DMS153 treated with DMSO at 0.1 percent for 48 hours (cell line): ENCODE measurements around the gene TTYH1.

Experiments used
- DNase-seq: peaks from one replicate; lab custom pipeline; 2025; ENCODE audit not compliant: unreplicated experiment; lab: John Stamatoyannopoulos, UW

Gene TTYH1

DNA sequence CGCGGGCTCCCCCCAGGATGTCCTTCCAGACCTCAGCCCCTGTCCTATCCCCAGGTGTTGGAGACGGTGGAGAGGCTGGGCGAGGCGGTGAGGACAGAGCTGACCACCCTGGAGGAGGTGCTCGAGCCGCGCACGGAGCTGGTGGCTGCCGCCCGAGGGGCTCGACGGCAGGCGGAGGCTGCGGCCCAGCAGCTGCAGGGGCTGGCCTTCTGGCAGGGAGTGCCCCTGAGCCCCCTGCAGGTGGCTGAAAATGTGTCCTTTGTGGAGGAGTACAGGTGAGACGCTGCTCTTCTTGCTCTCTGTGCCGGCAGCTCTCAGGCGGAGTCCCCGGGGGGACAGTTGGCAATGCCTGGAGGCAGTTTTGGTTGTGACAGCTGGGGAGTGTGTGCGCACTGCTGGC, 6.9 kb downstream of the TTYH1 start:
- DNase-seq: no peak

DNA sequence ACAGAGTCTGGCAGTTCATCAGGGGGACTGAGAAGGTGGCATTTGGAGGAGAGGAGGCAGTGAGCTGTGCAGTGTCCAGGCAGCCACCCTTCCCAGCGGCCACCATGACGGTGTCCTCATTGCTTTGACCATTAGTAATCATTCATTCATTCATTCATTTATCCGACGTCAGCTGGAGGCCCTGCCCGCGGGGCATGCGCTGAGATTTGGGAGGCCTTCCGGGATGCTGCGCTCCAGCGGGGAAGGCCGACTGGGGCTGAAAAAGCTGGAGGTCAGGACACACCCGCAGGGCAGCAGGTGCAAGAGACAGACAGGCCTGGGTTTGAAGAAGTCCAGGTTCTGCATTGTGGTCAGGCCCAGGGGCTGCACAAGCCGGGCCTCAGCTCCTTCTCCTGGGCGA, 8.9 kb downstream of the TTYH1 start:
- DNase-seq: no peak

DNA sequence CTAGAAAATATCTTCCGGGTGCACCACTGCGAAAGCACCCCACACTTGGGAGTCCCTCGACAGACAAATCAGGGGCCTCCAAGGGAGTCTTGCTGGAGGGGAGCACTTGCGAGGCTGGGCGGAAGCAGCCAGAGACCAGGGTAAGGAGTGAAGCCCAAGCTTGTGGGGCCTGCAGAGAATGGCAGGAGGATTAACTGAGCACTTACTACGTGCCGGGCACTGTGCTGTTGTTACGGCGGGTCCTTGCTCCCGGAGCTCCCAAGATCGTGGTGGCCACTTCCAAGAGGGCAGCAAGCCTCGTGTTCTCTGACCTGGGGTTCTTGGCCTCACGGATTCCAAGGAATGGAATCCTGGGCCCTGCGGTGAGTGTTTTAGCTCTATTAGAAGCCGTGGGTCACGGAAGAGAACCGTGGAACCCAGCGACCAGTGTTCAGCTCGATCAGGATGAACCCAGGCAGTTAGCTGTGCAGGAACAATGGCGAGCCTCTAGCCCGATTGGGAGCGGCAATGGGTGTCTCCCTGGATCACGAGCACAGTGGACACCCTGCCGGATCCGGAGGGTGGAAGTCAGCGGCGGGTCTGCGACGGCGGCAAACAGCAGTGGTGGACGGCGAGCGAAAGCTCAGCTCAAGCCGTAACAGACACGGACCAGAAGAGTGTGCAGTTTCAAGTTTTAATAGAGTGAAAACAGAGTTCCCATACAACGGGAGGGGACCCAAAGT, 9.6 kb downstream of the TTYH1 start:
- DNase-seq: no peak

DNA sequence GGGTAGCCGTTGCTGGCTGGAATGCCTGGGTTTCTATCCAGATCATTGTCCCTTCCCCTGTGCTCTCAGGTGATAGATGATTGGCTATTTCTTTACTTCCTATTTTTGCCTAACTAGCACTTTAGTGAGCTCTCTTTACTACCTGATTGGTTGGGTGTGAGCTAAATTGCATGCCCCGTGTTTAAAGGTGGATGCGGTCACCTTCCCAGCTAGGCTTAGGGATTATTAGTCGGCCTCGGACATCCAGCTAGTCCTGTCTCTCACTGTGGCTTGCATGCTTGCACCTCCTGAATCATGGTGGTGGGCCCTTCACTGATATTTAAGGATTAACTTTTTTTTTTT, 10.1 kb downstream of the TTYH1 start:
- DNase-seq: no peak

DNA sequence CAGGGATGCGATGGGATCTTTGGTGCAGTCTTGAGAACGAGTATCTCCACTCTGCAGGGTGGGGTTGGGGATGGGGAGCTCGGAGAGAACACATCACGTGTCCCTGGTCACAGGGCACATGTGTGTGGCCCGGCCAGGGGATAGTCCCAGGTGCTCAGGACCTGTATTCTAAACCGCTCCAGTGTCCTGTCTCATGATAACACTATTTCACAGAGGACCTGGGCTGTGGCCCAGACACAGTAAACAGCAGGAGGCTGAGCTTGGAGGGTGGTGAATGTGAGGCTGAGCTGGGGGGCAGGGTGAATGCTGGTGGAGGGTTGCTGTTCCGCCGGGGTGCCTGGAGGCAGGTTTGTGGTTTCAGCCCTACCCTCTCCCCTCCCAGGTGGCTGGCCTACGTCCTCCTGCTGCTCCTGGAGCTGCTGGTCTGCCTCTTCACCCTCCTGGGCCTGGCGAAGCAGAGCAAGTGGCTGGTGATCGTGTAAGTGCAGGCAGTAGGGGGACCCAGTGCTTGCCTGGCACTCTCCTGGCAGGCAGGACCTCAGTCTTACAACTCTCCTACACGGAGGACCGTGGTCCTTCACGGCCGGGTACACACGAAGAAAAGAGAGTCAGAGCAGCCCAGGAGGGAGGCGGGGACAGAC, 11.1 kb downstream of the TTYH1 start:
- no peak for DNase-seq

DNA sequence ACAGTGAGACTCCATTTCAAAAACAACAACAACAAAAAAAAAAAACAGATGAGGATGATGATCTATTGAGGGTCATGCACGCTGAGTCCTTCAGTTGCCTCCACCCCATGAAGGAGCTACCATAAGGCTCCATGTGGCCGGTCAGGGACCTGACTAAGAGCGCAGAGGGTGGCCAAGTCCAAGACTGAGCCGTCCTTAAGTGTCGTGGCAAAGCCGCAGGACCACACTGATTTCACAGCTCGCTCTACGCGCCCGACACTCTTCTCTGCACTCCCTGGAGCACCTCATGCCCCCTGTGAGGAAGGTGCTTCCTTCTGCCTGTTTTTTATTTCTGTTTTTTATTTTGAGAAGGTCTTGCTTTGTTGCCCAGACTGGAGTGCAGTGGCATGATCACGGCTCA, 12.3 kb downstream of the TTYH1 start:
- no peak for DNase-seq

DNA sequence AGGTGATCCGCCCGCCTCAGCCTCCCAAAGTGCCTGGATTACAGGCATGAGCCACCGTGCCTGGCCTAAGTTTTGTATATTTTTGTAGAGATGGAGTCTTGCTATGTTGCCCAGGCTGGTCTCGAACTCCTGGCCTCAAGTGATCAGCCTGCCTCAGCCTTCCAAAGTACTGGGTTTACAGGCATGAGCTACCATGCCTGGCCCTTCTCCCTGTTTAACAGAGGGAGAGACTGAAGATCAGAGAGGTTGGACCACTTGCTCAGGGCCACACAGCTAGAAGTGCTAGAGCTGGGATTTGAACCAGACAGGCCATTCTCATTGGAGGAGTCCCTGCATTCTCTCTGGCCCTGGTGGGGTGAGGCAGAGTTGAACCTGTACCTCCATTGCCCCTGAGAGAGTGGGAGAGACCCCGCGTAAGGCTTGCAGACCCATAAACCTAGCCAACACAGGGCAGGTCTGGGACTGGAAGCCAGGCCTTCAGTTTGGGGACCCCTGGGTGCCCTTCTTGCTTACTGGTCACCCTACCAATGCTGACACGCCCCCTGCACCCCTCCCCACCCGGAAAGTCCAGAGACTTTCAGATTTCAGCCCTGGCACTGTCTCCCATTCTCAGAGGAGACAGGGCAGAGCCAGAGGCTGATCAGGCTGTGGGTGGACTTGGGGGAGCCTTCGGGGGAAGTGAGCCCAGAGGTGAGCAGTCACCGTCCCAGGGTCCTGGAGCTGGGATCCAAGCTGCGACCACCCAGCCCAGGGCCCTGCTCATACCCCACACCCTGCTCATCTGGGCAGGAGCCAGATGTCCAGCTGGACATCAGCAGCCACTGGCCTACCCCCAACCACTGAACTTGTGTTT, 13.3 kb downstream of the TTYH1 start:
- DNase-seq: no peak

DNA sequence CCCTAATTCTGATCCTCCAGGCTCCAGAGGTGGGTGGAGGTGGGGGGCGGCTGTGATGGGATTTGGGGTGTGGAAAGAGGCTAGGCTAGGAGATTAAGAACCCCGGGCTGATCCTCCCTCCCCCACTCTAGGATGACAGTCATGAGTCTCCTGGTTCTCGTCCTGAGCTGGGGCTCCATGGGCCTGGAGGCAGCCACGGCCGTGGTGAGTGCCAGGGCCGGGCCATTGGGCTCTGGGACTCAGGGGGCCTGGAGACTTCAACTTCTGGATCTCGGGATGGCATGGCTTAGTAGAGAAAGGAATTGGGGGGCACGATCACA, 13.9 kb downstream of the TTYH1 start:
- no peak for DNase-seq

DNA sequence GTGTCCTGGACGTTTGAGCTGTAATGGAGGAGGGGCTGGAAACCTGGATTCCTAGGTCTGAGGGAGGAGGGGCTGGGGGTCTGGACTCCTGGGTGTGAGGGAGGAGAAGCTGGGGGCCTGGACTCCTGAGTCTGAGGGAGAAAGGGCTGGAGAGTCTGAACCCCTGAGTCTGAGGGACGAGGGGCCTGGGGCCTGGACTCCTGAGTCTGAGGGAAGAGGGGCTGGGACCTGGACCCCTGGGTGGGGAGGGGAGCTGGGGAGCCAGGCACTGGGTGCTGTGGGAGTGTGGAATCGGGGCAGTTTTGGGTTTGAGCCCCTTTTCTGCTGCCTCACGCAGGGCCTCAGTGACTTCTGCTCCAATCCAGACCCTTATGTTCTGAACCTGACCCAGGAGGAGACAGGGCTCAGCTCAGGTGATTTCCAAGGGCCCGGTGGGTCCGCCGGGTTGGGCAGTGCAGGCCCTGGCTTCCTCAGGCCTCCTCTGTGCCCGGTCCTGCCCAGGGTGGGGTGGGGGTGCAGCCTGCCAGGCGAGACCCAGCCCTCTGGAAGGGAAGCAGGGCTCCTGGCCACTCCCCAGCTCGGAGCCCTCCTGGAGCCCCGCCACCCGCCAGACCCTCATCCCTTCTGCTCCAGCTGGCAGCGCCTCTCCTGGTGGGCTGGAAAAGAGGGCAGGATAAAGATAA, 14.4 kb downstream of the TTYH1 start:
- no peak for DNase-seq

DNA sequence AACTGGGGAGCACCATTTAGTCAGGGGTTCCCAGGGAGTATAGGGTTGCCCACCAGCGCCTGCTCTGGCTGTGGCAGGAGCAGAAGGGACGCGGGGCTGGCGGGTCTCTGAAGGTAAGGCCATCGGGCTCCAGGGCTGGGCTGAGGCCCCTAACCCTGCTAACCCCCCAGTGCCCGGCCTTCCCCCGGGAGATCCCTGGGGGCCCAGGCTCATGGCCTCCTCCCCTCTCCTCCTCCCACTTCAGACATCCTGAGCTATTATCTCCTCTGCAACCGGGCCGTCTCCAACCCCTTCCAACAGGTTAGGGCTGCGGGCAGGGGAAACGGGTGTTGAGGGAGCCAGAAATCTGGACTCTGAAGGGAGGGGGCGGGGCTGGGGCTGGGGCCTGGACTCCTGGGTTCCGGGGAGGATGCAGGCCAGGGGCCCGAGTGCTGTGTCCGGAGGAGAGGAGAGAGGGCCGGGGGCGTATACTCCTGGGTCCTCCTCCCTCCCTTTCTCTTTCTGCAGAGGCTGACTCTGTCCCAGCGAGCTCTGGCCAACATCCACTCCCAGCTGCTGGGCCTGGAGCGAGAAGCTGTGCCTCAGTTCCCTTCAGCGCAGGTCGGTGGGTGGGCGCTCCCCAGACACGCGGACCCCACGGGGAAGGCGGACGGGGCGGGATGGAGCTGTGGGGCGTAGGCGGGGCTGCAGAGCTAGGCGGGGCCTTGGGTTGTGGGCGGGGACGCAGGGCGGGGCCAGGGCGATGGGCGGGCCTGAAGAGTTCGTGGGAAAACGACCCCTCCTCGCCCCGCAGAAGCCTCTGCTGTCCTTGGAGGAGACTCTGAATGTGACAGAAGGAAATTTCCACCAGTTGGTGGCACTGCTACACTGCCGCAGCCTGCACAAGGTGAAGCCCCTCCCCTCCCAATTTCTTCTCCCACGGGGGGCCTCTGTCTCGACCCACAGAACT, 15.3 kb downstream of the TTYH1 start:
- no peak for DNase-seq

DNA sequence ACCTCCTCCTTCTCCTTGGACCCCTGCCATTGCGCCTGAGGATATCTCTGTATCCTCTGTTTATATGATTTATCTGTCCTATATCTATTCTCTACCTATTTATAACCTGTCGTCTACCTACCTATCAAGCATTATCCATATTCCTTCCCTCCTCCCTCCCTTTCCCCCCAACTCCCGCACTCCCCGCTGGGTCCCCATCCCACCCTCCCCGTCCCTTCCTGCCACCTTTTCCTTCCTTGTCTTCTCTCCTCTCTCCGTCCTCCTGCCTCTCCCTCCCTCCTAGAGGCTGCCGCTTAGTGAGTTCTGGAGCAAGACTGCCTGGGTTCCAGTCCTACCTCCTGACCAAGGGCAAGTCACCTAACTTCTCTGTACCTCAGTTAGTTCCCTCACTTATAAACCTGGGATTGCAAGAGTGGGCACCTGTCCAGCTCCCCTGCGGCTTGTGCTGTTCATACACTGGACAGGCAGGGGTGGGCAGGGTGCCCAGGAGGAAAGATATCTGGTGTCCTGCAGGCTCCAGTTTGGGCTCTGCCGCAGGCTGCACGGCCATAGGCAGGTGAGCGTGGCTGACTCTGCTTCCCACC, 16.1 kb downstream of the TTYH1 start:
- DNase-seq: no peak

DNA sequence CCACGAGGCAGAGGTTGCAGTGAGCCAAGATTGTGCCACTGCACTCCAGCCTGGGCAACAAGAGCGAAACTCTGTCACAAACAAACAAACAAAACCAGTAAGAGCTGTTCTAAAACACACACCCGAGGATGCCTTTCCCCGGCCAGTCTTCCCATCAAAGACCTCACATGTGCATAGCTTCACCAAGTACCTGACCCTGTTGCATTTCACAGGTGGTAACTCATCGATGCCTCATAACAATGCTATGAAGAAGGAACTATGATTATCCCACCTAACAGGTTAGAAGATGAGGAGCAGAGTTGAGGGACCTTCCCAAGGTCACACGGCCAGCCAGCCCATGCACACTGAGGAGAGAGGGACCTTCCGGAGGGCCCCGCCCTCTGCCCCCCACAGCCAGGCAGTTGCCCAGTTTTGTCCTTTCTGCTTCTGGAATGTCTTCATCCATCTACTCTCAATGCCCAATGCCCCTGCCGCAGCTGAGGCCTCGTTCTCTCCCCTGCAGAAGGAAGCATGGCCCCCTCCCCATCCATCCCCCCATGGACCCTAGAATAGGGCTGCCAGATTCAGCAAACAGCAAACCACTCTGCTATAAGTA, 17.0 kb downstream of the TTYH1 start:
- no peak for DNase-seq

DNA sequence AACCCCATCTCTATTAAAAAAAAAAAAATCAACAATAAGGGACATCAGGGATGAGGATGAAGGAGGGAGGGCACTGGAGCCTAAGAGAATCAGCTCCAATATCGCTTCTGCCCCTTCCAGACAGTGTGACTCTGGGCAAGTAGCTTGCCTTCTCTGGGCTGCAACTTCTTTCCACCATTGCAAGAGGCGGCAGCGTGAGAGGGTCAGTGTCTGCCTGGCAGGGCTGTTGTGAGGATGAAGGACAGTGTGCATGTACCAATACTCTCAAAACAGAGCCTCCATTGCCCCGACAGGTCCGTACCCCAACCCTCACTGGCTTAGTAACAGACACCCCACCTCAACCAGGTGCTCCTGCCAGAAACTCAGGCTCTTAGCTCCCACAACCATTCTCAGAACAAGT, 18.4 kb downstream of the TTYH1 start:
- no peak for DNase-seq

DNA sequence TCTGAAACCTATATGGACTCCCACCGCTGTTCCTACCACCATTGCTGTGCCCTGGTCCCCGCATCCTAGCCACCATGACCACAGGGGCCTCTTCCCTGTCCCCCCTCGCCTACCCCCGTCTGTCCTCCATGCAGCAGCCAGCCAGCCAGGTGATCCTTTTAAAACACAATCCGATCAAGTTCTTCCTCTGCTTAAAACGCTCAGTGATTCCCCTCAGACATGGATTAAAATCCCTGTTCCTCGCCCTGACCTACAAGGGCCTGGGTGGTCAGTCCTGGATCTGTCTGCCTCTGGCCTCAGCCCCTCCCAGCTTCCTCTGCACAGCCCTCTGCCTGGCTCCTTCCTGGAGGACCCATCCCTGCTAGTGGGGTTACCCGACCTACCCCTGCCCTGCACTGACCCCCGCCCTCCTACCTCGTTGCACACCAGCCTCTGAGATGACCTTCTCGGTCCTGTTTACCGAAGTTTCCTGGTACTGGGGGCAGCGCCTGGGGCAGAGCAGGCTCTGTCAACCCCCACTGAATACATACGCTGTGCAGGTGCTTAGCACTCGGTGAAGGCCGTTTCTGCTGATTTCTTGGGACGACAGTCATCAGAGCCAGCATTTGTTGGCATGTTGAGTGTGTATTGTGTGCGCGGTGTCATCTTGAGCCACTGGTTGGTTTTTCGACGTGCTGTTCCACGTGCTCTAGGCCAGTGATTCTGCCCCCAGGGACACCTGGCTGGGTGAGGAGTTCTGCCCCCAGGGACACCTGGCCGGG, 19.0 kb downstream of the TTYH1 start:
- peak; percentile 34 for DNase-seq

DNA sequence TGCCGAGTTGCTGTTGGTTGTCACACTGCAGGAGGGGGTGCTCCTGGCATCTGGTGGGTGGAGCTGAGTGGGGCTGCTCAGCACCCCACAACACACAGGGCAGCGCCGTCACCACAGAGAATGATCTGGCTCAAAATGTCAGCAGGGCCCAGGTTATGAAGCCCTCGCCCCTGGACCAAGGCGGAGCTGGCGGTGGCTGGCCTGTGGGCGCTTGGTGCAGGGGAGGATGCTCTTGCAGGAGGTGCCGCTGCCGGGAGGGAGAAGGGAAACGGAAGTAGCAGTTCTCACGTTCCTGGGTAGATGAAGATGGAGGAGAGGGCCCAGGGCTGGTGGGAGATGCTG, 19.6 kb downstream of the TTYH1 start:
- peak; percentile 50 for DNase-seq

DNA sequence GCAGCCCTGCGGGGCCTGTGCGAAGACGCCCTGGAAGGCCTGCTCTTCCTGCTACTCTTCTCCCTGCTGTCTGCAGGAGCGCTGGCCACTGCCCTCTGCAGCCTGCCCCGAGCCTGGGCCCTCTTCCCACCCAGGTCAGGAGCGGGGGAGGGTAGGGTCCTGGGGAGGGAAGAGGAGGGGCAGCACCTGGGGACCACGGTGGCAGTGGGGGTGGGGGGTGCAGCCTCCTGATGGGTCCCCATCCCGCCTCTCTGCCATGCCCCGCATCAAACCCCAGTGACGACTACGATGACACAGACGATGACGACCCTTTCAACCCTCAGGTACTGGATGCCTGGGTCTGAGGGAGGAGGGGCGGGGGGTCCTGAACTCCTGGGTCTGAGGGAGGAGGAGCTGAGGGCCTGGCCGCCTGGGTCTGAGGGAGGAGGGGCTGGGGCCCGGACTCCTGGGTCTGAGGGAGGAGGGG, 20.3 kb downstream of the TTYH1 start:
- DNase-seq: no peak

DNA sequence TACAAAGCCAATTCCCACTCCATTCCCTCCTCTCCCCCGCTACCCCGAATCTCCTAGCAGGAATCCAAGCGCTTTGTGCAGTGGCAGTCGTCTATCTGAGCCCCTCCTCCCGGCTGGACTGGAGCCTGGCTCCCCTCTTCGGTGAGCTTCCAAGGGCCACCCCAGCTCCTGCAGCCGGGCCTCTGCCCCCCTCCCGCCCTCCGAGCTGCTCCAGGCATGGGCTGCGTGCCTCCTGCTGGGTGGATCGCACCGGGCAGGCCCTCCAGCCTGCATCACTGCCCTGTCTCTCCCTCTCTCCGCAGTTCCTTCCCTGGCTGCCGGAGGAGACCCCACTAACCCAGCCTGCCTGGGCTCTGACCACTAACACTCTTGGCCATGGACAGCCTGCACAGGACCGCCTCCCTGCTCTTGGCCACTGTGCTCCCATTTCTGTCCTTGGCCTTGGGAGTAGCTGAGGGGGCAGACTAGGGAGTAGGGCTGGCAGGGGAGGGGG, 20.8 kb downstream of the TTYH1 start:
- no peak for DNase-seq

DNA sequence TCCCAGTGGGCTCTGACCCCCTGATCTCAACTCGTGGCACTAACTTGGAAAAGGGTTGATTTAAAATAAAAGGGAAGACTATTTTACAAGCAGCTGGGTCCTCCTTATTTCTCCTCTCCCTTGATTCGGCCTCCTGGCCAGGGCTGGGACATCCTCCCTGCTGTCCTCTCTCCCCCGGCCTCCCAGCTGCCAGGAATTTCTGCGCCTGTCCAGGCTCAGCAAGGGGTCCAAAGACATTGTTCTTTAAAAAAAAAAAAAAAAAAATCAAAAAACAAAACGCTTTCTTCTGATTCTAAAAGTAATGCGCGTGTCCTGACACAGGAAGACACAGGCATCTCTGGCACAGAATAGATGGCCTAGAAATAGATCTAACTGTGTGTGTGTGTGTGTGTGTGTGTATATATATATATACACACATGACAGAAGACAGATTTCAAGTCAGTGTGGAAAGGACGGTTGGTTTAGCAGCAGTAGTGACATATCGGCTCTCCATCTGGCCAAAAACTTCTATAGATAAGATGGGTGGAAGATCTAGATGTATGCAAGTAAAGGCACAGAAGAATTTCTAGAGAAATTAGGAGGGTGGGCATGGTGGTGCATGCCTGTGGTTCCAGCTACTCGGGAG, 21.5 kb downstream of the TTYH1 start:
- DNase-seq: no peak
